ENCODE data around the gene NSMCE1. TPM values are rescaled to one million over a fixed set of nuclear protein-coding genes. Genes with fewer than 3 reads are reported as not detected.

Gene NSMCE1
- total and polyA plus RNA-seq, 10 donors = 18.4 to 79.0 (median 36.7) TPM

GRCh38 chr16:27286451-27286850, 17.9 kb upstream of the NSMCE1 start:
- peak overlapping the region in 7 of 8 donors; percentile 12 to 85 (median 78) for H3K27ac ChIP-seq

GRCh38 chr16:27285676-27286196, 17.2 kb upstream of the NSMCE1 start:
- no peaks in the 10 kb centered on the region for H3K27me3 ChIP-seq (replicated peaks in 1 of 7)
- intact Hi-C loops (cut with DNase I; ENCODE audit: low total_unique reads) = no loop called here
- TF ChIP-seq, protein P1, sequence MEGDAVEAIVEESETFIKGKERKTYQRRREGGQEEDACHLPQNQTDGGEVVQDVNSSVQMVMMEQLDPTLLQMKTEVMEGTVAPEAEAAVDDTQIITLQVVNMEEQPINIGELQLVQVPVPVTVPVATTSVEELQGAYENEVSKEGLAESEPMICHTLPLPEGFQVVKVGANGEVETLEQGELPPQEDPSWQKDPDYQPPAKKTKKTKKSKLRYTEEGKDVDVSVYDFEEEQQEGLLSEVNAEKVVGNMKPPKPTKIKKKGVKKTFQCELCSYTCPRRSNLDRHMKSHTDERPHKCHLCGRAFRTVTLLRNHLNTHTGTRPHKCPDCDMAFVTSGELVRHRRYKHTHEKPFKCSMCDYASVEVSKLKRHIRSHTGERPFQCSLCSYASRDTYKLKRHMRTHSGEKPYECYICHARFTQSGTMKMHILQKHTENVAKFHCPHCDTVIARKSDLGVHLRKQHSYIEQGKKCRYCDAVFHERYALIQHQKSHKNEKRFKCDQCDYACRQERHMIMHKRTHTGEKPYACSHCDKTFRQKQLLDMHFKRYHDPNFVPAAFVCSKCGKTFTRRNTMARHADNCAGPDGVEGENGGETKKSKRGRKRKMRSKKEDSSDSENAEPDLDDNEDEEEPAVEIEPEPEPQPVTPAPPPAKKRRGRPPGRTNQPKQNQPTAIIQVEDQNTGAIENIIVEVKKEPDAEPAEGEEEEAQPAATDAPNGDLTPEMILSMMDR (IDR thresholded peaks at IDR 0.05 in 8 of 11, conservative IDR thresholded peaks at IDR 0.05 in 3 of 11) = no peak
- TF ChIP-seq POLR2AphosphoS5 (IDR thresholded peaks at IDR 0.05) = no peak
- TF ChIP-seq POLR2A (IDR thresholded peaks at IDR 0.05) = no peak
- no peaks in the 10 kb centered on the region for H3K36me3 ChIP-seq
- H3K27ac ChIP-seq = peak overlapping the region in 6 of 8 donors; percentile 12 to 85 (median 79)
- peak overlapping the region in 1 of 8 donors; percentile 42 for H3K4me3 ChIP-seq
- H3K4me1 ChIP-seq = peaks cover 0 to 54% (median 4%) of the 10 kb centered on the region in 6 donors
- no peak for DNase-seq
- WGBS, 5 donors = 55 to 64% (median 60%) methylated on average over 6 of the region's 6 CpGs
- no peaks in the 10 kb centered on the region for H3K9me3 ChIP-seq

More at GRCh38 chr16:27286451-27286850, 17.9 kb upstream of the NSMCE1 start:
- Histone ChIP-seq H3K9me3 (no peaks in the 10 kb centered on the region), H3K4me1 (peaks cover 0 to 58% (median 4%) of the 10 kb centered on the region in 6 donors), H3K27me3 (replicated peaks in 1 of 7) (no peaks in the 10 kb centered on the region), H3K4me3 (peak overlapping the region in 1 of 8 donors; percentile 42), H3K36me3 (no peaks in the 10 kb centered on the region)
- no peak for DNase-seq
- intact Hi-C loops (cut with DNase I; ENCODE audit: low total_unique reads) = no loop called here
- TF ChIP-seq POLR2AphosphoS5 (IDR thresholded peaks at IDR 0.05) = no peak
- TF ChIP-seq, protein P1 (IDR thresholded peaks at IDR 0.05 in 8 of 11, conservative IDR thresholded peaks at IDR 0.05 in 3 of 11) = no peak
- TF ChIP-seq POLR2A (IDR thresholded peaks at IDR 0.05) = no peak
- WGBS, 5 donors = 56 to 73% (median 64%) methylated on average over 4 of the region's 4 CpGs

- TF ChIP-seq POLR2AphosphoS5 (IDR thresholded peaks at IDR 0.05) = no peak
- TF ChIP-seq POLR2A (IDR thresholded peaks at IDR 0.05) = no peak
- TF ChIP-seq, protein P1 (IDR thresholded peaks at IDR 0.05 in 8 of 11, conservative IDR thresholded peaks at IDR 0.05 in 3 of 11) = no peak
- H3K27ac ChIP-seq = peak overlapping the region in 3 of 8 donors; percentile 78 to 85 (median 84)
- H3K4me3 ChIP-seq = no peak overlapping the region
- no peaks in the 10 kb centered on the region for H3K36me3 ChIP-seq
- intact Hi-C loops (cut with DNase I; ENCODE audit: low total_unique reads) = no loop called here
- DNase-seq = no peak
- peaks cover 0 to 47% (median 4%) of the 10 kb centered on the region in 6 donors for H3K4me1 ChIP-seq
- no peaks in the 10 kb centered on the region for H3K27me3 ChIP-seq (replicated peaks in 1 of 7)
- WGBS, 5 donors = 79 to 93% (median 87%) methylated on average over 7 of the region's 7 CpGs
- H3K9me3 ChIP-seq = no peaks in the 10 kb centered on the region
Observed at GRCh38 chr16:27284865-27285675, 16.5 kb upstream of the NSMCE1 start.

GRCh38 chr16:27281243-27281642, 12.7 kb upstream of the NSMCE1 start:
- Histone ChIP-seq H3K4me1 (peaks cover 0 to 18% (median 1%) of the 10 kb centered on the region in 6 donors), H3K9me3 (no peaks in the 10 kb centered on the region), H3K27ac (no peak overlapping the region), H3K36me3 (no peaks in the 10 kb centered on the region), H3K4me3 (no peak overlapping the region), H3K27me3 (replicated peaks in 1 of 7) (no peaks in the 10 kb centered on the region)
- intact Hi-C loops (cut with DNase I; ENCODE audit: low total_unique reads) = no loop called here
- WGBS, 5 donors = 71 to 91% (median 82%) methylated on average over 7 of the region's 7 CpGs
- TF ChIP-seq POLR2A (IDR thresholded peaks at IDR 0.05) = no peak
- no peak for TF ChIP-seq POLR2AphosphoS5 (IDR thresholded peaks at IDR 0.05)
- TF ChIP-seq, protein P1 (IDR thresholded peaks at IDR 0.05 in 8 of 11, conservative IDR thresholded peaks at IDR 0.05 in 3 of 11) = no peak
- DNase-seq = no peak

Data from spleen (tissue), 11 donors.